CD4-positive, alpha-beta T cell (primary cell): ENCODE measurements around the gene IGFL3. TPM values are rescaled to one million over a fixed set of nuclear protein-coding genes. Genes with fewer than 3 reads are reported as not detected.
"Not testable (repeated sequence)": the region's sequence is repeated elsewhere in the genome, so short reads cannot be mapped to it uniquely, and the experiment has no call there.

Experiments used
- ATAC-seq: fragments of 200-7000 bp; cut with Tn5 transposase; one replicate; pipeline ENCODE4 v1.10.0; 2022; ENCODE audit warnings: mild to moderate bottlenecking; ENCODE audit not compliant: poor library complexity
- CTCF ChIA-PET: fragments of 350-600 bp; sonication (Branson Sonifier 250); formaldehyde crosslinking; loops from one replicate; lab custom pipeline; 2021; ENCODE audit warnings: antibody characterized with exemption, inconsistent platforms; lab: Charles Lee
- POLR2A ChIA-PET: fragments of 350-600 bp; sonication (Branson Sonifier 250); formaldehyde crosslinking; loops from one replicate; lab custom pipeline; 2021; ENCODE audit warnings: antibody characterized with exemption, inconsistent platforms; lab: Charles Lee
- DNase-seq, 14 experiments: peaks; one replicate each; pipeline ENCODE4 v3.0.0-alpha.2; 2013 to 2020; ENCODE audit warnings: mixed read lengths in 2 of 14
- H3K27ac ChIP-seq, 2 donors: one replicate each; pipeline versions ENCODE4 v1.5.1 to v1.7.0; 2013; ENCODE audit warnings: low read length in 2 of 2, low read depth in 1 of 2, mild to moderate bottlenecking in 1 of 2
- H3K27me3 ChIP-seq, 2 experiments: 1 replicate in 1 of 2; 2 replicates in 1 of 2; pipeline versions ENCODE4 v1.6.1 to v1.7.0; 2013; ENCODE audit warnings: low read length in 2 of 2, control low read depth in 1 of 2, mild to moderate bottlenecking in 1 of 2, moderate library complexity in 1 of 2; ENCODE audit not compliant: insufficient read depth in 2 of 2, control insufficient read depth in 1 of 2
- H3K36me3 ChIP-seq: one replicate; pipeline ENCODE4 v1.6.1; 2013; ENCODE audit warnings: low read length, control low read depth; ENCODE audit not compliant: insufficient read depth
- H3K4me1 ChIP-seq: one replicate; pipeline ENCODE4 v1.6.1; 2013; ENCODE audit warnings: low read length, control low read depth; ENCODE audit not compliant: insufficient read depth
- H3K4me3 ChIP-seq: one replicate; pipeline ENCODE4 v1.5.1; 2013; ENCODE audit warnings: mild to moderate bottlenecking, low read length, moderate library complexity
- H3K9me3 ChIP-seq, 2 experiments: 1 replicate in 1 of 2; 2 replicates in 1 of 2; pipeline versions ENCODE4 v1.6.1 to v1.7.0; 2013; ENCODE audit warnings: low read length in 2 of 2, mild to moderate bottlenecking in 2 of 2, control low read depth in 1 of 2, moderate library complexity in 1 of 2; ENCODE audit not compliant: control insufficient read depth in 1 of 2, insufficient read depth in 1 of 2
- H3K27ac Mint-ChIP-seq: one replicate; pipeline ENCODE4 v1.8.0; 2020; ENCODE audit warnings: mixed read lengths
- H3K27me3 Mint-ChIP-seq: one replicate; pipeline ENCODE4 v1.8.0; 2021; ENCODE audit warnings: mixed read lengths
- H3K36me3 Mint-ChIP-seq: one replicate; pipeline ENCODE4 v1.8.0; 2021; ENCODE audit warnings: low read depth, mixed read lengths
- H3K4me1 Mint-ChIP-seq: one replicate; pipeline ENCODE4 v1.8.0; 2021; ENCODE audit warnings: low read depth, mixed read lengths
- H3K4me3 Mint-ChIP-seq: one replicate; pipeline ENCODE4 v1.8.0; 2020; ENCODE audit warnings: mild to moderate bottlenecking, mixed read lengths
- H3K9me3 Mint-ChIP-seq: one replicate; pipeline ENCODE4 v1.8.0; 2020; ENCODE audit warnings: mixed read lengths
- intact Hi-C, 2 experiments: fragments of 100-400 bp; cut with DNase I in 1 of 2; cut with micrococcal nuclease in 1 of 2; formaldehyde crosslinking; loops; one replicate each; pipeline versions ENCODE4 v1.15.1 to v1.9.0; 2023 to 2025; cut with DNase I, micrococcal nuclease
- total RNA-seq, 174 experiments: library from RNA in 2 of 174; stranded (reverse) in 2 of 174; gene quantifications; one replicate each; pipeline ENCODE4 v1.2.3 and lab custom pipeline; 2021 to 2026
- TF ChIP-seq, protein P1 (sequence below): fragments of 200-600 bp; IDR thresholded peaks from one replicate; pipeline ENCODE4 v1.8.0; 2022; ENCODE audit warnings: antibody characterized with exemption, mild to moderate bottlenecking

Gene IGFL3
- total RNA-seq, 2 experiments from 2014 or later = not detected

DNA sequence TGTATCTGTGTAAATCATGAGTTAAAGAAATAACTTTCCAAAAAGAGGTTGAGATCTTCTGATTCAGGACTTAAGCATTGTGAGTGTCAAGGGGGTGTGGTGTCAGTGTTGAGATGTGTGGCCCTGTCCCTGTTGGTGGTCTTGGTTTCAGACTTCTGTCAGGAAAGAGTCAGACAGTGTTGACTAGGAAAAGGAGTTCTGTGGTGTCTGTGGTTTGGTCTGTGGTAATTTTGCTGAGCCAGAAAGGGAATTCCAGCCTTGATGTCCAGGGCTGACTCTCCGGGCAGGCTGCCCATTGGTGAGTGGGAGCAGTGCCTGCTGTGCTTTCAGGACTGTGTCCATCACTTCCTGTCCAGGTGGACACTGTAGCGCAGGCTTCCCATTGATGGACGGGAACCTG lies 43.9 kb downstream of the IGFL3 start:
- Mint-ChIP-seq H3K4me1 (peaks cover 9% of the 10 kb centered on the region), H3K27ac (no peak overlapping the region), H3K9me3 (peaks cover 5% of the 10 kb centered on the region), H3K36me3 (peaks cover 4% of the 10 kb centered on the region), H3K4me3 (no peak overlapping the region), H3K27me3 (peaks cover 87% of the 10 kb centered on the region)
- Histone ChIP-seq H3K27me3 (peaks cover 59 to 60% of the 10 kb centered on the region in 2 experiments), H3K36me3 (no peaks in the 10 kb centered on the region), H3K9me3 (peaks cover 7 to 29% of the 10 kb centered on the region in 2 experiments), H3K27ac (no peak overlapping the region), H3K4me1 (peaks cover 10% of the 10 kb centered on the region), H3K4me3 (no peak overlapping the region)
- TF ChIP-seq, protein P1, sequence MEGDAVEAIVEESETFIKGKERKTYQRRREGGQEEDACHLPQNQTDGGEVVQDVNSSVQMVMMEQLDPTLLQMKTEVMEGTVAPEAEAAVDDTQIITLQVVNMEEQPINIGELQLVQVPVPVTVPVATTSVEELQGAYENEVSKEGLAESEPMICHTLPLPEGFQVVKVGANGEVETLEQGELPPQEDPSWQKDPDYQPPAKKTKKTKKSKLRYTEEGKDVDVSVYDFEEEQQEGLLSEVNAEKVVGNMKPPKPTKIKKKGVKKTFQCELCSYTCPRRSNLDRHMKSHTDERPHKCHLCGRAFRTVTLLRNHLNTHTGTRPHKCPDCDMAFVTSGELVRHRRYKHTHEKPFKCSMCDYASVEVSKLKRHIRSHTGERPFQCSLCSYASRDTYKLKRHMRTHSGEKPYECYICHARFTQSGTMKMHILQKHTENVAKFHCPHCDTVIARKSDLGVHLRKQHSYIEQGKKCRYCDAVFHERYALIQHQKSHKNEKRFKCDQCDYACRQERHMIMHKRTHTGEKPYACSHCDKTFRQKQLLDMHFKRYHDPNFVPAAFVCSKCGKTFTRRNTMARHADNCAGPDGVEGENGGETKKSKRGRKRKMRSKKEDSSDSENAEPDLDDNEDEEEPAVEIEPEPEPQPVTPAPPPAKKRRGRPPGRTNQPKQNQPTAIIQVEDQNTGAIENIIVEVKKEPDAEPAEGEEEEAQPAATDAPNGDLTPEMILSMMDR = no peak
- CTCF ChIA-PET = no interaction called here
- DNase-seq (no peak), ATAC-seq (no peak)
- POLR2A ChIA-PET = no interaction called here
- intact Hi-C loops = loop anchor here in 1 of 2 experiments (5.0 kb wide), 1 partner anchor 187 kb away; no protein-coding TSS in a partner anchor

DNA sequence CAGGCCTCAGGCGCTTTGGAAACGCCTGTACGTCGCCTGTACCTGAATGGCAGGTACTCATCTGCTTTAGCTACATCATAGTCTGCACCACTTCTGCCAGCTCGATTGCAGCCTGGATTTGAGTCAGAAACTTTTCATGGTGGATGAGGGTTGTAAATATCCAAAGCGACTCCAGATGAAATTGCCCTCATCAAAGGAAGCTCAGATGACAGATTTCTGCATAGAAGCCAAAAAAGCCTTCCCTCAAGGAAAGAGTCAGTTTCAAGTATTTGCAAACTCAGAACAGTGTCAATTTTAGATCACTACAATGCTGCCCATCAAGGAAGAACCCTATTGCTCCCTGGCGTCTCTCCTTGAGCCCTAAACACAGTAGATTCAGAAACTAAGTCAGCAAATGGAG lies 44.9 kb downstream of the IGFL3 start:
- ATAC-seq = no peak
- Mint-ChIP-seq H3K36me3 (no peaks in the 10 kb centered on the region), H3K9me3 (no peaks in the 10 kb centered on the region), H3K27me3 (peaks cover 89% of the 10 kb centered on the region), H3K4me3 (no peak overlapping the region), H3K4me1 (peaks cover 9% of the 10 kb centered on the region), H3K27ac (no peak overlapping the region)
- CTCF ChIA-PET = no interaction called here
- POLR2A ChIA-PET = no interaction called here
- Histone ChIP-seq H3K27ac (no peak overlapping the region), H3K4me3 (no peak overlapping the region), H3K9me3 (peaks cover 7 to 23% of the 10 kb centered on the region in 2 experiments), H3K36me3 (no peaks in the 10 kb centered on the region), H3K27me3 (peaks cover 57 to 66% of the 10 kb centered on the region in 2 experiments), H3K4me1 (peaks cover 10% of the 10 kb centered on the region)
- DNase-seq = no peak
- intact Hi-C loops = no loop called here
- TF ChIP-seq, protein P1 = no peak

DNA sequence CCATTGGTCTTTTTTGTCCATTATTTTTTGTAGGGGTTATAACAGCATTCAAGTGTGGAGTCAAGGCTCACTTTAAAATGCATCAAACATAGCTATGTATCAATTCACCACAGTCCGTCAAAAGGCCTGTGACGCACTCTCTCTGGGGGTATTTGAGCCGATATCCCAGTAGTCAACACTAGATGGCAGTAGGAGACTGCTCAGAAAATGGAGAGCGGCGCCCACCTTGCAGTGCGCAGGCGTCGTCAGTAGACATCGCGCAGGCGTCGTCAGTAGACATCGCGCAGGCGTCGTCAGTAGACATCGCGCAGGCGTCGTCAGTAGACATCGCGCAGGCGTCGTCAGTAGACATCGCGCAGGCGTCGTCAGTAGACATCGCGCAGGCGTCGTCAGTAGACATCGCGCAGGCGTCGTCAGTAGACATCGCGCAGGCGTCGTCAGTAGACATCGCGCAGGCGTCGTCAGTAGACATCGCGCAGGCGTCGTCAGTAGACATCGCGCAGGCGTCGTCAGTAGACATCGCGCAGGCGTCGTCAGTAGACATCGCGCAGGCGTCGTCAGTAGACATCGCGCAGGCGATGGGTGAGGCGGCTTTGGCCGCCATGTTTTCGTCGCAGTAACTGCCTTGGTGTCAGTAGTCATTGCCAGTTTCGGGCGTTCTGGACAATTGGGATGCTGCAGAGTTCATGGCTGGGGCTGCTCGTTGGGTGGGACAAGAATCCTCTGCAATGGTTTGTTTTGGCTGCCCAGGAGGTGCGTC lies 45.7 kb downstream of the IGFL3 start:
- DNase-seq = peak in 2 of 14 experiments; percentile 0 to 14
- peaks cover 62 to 66% of the 10 kb centered on the region in 2 experiments for H3K27me3 ChIP-seq
- H3K27ac ChIP-seq, H3K36me3 Mint-ChIP-seq, intact Hi-C loops, ATAC-seq, H3K27ac Mint-ChIP-seq, H3K4me3 ChIP-seq, CTCF ChIA-PET, H3K36me3 ChIP-seq, H3K4me1 Mint-ChIP-seq, H3K9me3 Mint-ChIP-seq, H3K4me3 Mint-ChIP-seq: not testable (repeated sequence)
- POLR2A ChIA-PET = interaction anchor here (0.6 kb wide), 1 partner anchor 817 kb away, joined by 3 read pairs; no protein-coding TSS in a partner anchor
- peaks cover 10% of the 10 kb centered on the region for H3K4me1 ChIP-seq
- H3K9me3 ChIP-seq = peaks cover 7 to 23% of the 10 kb centered on the region in 2 experiments
- H3K27me3 Mint-ChIP-seq = peaks cover 88% of the 10 kb centered on the region
